Right kidney (tissue), 1 donor: ENCODE measurements around the gene KCNH1.

Experiments
- DNase-seq: peaks from one replicate; pipeline ENCODE4 v3.0.0-alpha.2; 2016

Gene KCNH1

DNA sequence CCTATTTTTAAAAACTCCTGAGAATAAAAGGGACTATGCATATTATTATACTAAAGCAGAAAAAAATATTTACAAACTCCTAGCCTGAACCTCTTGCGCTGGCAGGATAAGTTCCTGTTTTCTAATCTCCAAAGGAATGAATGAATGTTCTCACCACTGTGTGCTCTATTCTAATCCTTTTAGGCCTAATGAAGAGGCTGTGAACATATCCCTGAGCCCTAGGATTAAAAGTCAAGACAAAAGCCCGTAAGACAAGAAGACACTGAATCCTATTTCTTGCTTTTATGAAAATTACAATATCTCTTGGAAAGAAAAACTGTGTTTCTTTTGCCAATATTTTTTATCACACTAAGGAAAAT lies 487.7 kb downstream of the KCNH1 start:
- DNase-seq = no peak

GRCh38 chr1:210645582-210646257 lies 488.2 kb downstream of the KCNH1 start:
- no peak for DNase-seq

DNA sequence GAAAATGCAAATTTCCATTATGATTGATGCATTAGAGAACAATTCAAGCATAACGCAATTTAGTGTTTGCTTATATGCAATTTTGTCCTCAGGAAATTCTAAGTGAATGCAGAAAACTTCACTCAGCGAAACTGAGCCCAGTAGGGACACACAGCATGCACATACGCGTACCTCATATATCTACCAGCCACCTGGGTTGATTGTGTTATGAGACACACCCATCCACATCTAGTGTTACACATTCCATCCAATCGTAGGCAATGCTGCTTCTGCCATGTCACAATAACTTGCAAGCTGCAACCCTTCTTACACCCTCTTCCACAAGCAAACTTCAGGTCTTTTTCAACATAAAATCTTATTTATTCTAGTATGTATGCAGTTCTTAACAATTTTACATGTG lies 492.4 kb downstream of the KCNH1 start:
- no peak for DNase-seq

DNA sequence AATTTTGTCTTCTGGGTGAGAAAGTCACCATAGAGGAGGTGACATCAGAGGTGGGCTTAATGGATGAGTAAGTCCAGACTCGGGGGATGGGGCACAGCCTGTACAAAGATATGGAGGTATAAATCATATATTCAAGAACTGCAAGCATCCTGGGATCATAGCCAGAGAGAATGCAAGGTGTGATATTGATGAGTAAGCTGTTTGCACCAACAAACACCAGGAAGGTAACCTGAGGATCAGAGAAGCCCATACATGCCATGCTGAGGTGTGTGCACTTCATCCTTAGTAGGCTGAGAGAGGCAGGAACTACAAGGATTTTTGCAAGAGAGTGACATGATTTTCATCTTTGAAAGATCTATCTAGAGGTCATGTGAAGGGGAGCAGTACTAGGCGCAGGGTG lies 498.8 kb downstream of the KCNH1 start:
- no peak for DNase-seq

- no peak for DNase-seq
Observed at GRCh38 chr1:210633636-210634035, 500.3 kb downstream of the KCNH1 start.

GRCh38 chr1:210633140-210633539 lies 500.8 kb downstream of the KCNH1 start:
- no peak for DNase-seq

GRCh38 chr1:210631399-210631798 lies 502.5 kb downstream of the KCNH1 start:
- no peak for DNase-seq

- DNase-seq = no peak
Observed at GRCh38 chr1:210629276-210629675, 504.7 kb downstream of the KCNH1 start.

GRCh38 chr1:210627755-210628154 lies 506.2 kb downstream of the KCNH1 start:
- DNase-seq = no peak
